Fibroblast of skin of left quadriceps (primary cell): ENCODE results near the gene PIGL.
"Not testable (repeated sequence)": the region's sequence is repeated elsewhere in the genome, so short reads cannot be mapped to it uniquely, and the experiment has no call there.

ENCODE experiments used
- DNase-seq, 2 experiments: peaks; one replicate each; pipeline ENCODE4 v3.0.0-alpha.2; 2013; ENCODE audit warnings: low read depth in 2 of 2

Gene PIGL

GRCh38 chr17:16306211-16306610, 89.2 kb downstream of the PIGL start:
- DNase-seq: no peak

- not testable (repeated sequence) for DNase-seq
Measured at GRCh38 chr17:16312061-16312460, 95.1 kb downstream of the PIGL start.

GRCh38 chr17:16313139-16314090, 96.4 kb downstream of the PIGL start:
- DNase-seq: no peak

- no peak for DNase-seq
Measured at GRCh38 chr17:16314189-16314588, 97.2 kb downstream of the PIGL start.

GRCh38 chr17:16314859-16315258, 97.8 kb downstream of the PIGL start:
- DNase-seq: no peak

GRCh38 chr17:16319969-16320368, 103.0 kb downstream of the PIGL start:
- DNase-seq: no peak

- DNase-seq: peak; percentile 54 to 68
Measured at GRCh38 chr17:16322636-16323035, 105.6 kb downstream of the PIGL start.

GRCh38 chr17:16325964-16326363, 109.0 kb downstream of the PIGL start:
- DNase-seq: no peak

GRCh38 chr17:16327018-16327417, 110.0 kb downstream of the PIGL start:
- DNase-seq: no peak

GRCh38 chr17:16328997-16329396, 112.0 kb downstream of the PIGL start:
- no peak for DNase-seq

- DNase-seq: no peak
Measured at GRCh38 chr17:16329519-16330271, 112.7 kb downstream of the PIGL start.

- no peak for DNase-seq
Measured at GRCh38 chr17:16338391-16338790, 121.4 kb downstream of the PIGL start.

- no peak for DNase-seq
Measured at GRCh38 chr17:16339402-16339801, 122.4 kb downstream of the PIGL start.

GRCh38 chr17:16339959-16340358, 122.9 kb downstream of the PIGL start:
- DNase-seq: no peak

- DNase-seq: no peak
Measured at GRCh38 chr17:16342979-16343378, 126.0 kb downstream of the PIGL start.

- DNase-seq: no peak
Measured at GRCh38 chr17:16343569-16343968, 126.6 kb downstream of the PIGL start.

GRCh38 chr17:16345565-16345964, 128.6 kb downstream of the PIGL start:
- no peak for DNase-seq

- no peak for DNase-seq
Measured at GRCh38 chr17:16346721-16347271, 129.8 kb downstream of the PIGL start.

- no peak for DNase-seq
Measured at GRCh38 chr17:16348586-16348985, 131.6 kb downstream of the PIGL start.

- no peak for DNase-seq
Measured at GRCh38 chr17:16349431-16349830, 132.4 kb downstream of the PIGL start.

- DNase-seq: no peak
Measured at GRCh38 chr17:16351831-16352230, 134.8 kb downstream of the PIGL start.

- DNase-seq: no peak
Measured at GRCh38 chr17:16352303-16352666, 135.3 kb downstream of the PIGL start.
